Pancreas (tissue), 10 donors: ENCODE data around the gene LMX1A. TPM values are rescaled to one million over a fixed set of nuclear protein-coding genes. Genes with fewer than 3 reads are reported as not detected.

ENCODE experiments used
- ATAC-seq, 4 donors: fragments of 200-7000 bp; cut with Tn5 transposase; one replicate each; pipeline versions ENCODE4 v1.8.0 to v1.9.1; 2020; ENCODE audit warnings: mild to moderate bottlenecking in 4 of 4, moderate library complexity in 4 of 4
- DNase-seq, 6 donors: peaks; one replicate each; pipeline ENCODE4 v3.0.0-alpha.2; 2020
- FAIRE-seq: peaks from 2 replicates; lab custom pipeline; 2012; peaks lifted over from hg19 to GRCh38; lab: Jason Lieb, UNC
- H3K27ac ChIP-seq, 4 donors: fragments of 200-600 bp; sonication (generic); 1 replicate in 3 of 4; 2 replicates in 1 of 4; pipeline versions ENCODE4 v1.5.0 to v1.8.0; 2020
- H3K27me3 ChIP-seq, 4 donors: fragments of 200-600 bp; one replicate each; pipeline ENCODE4 v1.8.0; 2021
- H3K36me3 ChIP-seq, 3 donors: fragments of 200-600 bp; sonication (generic) in 1 of 3; one replicate each; pipeline versions ENCODE4 v1.5.0 to v1.8.0; 2020 to 2021
- H3K4me1 ChIP-seq, 3 donors: fragments of 200-600 bp; one replicate each; pipeline ENCODE4 v1.8.0; 2021
- H3K4me3 ChIP-seq, 4 donors: fragments of 200-600 bp; sonication (generic) in 2 of 4; one replicate each; pipeline versions ENCODE4 v1.5.0 to v1.8.0; 2020 to 2021
- H3K9me3 ChIP-seq, 4 donors: fragments of 200-600 bp; one replicate each; pipeline ENCODE4 v1.8.0; 2021
- CTCF ChIP-seq, 4 donors: fragments of 200-600 bp; sonication (generic) in 3 of 4; IDR thresholded peaks; one replicate each; pipeline versions ENCODE4 v1.5.0 to v1.8.0; 2021; ENCODE audit warnings: antibody characterized with exemption in 4 of 4
- WGBS, 2 donors: extraction: QIAGEN DNeasy Blood & Tissue Kit; methylation state at CpG; one replicate each; pipeline ENCODE4 v1.1.7; 2013; 5-methylcytosine and 5-hydroxymethylcytosine counted together
- intact Hi-C, 3 donors: fragments of 100-400 bp; cut with DNase I; formaldehyde crosslinking; loops; one replicate each; pipeline versions ENCODE4 v1.11.1 to v1.14.2; 2022
- polyA plus RNA-seq, 2 donors: library from polyadenylated mRNA; stranded (reverse); fragments of 200-250 nt; gene quantifications; one replicate each; pipeline ENCODE4 v1.2.3, GENCODE V29; 2013
- total RNA-seq, 6 donors: library from RNA; stranded (reverse); fragmentation: NEBNext Ultra II Directional in 4 of 6; extraction: Animal tissue kit (Norgen Biotek cat#: 25700) in 4 of 6; gene quantifications; one replicate each; pipeline versions ENCODE4 v1.2.1 to v1.2.4, GENCODE V29; 2021 to 2023
- donor health status: healthy with polysubstance abuse.
- donor health status: DM: no; HTN: no; CAD: no; lungs with moderate emphysema.
- donor health status: DM: no; HTN: no; CAD: no.
- donor health status: control.
- donor health status: control.
- donor health status: Bipolar disorder and iron deficiency.
- donor health status: DM: yes; HTN: yes; CAD: no.
- donor health status: DM: no; HTN: no; CAD: no.
- donor health status: DM: no; HTN: no; CAD: no.
- donor health status: DM: yes; HTN: yes; CAD: no.

LMX1A gene
- total and polyA plus RNA-seq, 8 donors: 0.11 TPM; not detected in 7

GRCh38 chr1:165395901-165396300, 39.4 kb upstream of the LMX1A start:
- FAIRE-seq: no peak
- intact Hi-C loops: loop anchor here in 1 of 3 donors (5.0 kb wide), 1 partner anchor 196 kb away; no protein-coding TSS in a partner anchor
- H3K27ac ChIP-seq: no peak overlapping the region

GRCh38 chr1:165395478-165395877, 39.0 kb upstream of the LMX1A start:
- no peak overlapping the region for H3K4me3 ChIP-seq
- no peaks in the 10 kb centered on the region for H3K9me3 ChIP-seq
- H3K27me3 ChIP-seq: no peaks in the 10 kb centered on the region
- H3K36me3 ChIP-seq: no peaks in the 10 kb centered on the region
- intact Hi-C loops: loop anchor here in 1 of 3 donors (5.0 kb wide), 1 partner anchor 197 kb away; no protein-coding TSS in a partner anchor
- no peak for FAIRE-seq
- no peak overlapping the region for H3K27ac ChIP-seq
- no peaks in the 10 kb centered on the region for H3K4me1 ChIP-seq
- no peak for ATAC-seq
- DNase-seq: no peak
- TF ChIP-seq CTCF (IDR thresholded peaks at IDR 0.05): no peak

More at GRCh38 chr1:165395901-165396300, 39.4 kb upstream of the LMX1A start:
- WGBS, 2 donors: 75 to 79% methylated on average over 4 of the region's 4 CpGs
- Histone ChIP-seq H3K36me3 (no peaks in the 10 kb centered on the region), H3K4me1 (no peaks in the 10 kb centered on the region), H3K4me3 (no peak overlapping the region), H3K27me3 (no peaks in the 10 kb centered on the region), H3K9me3 (no peaks in the 10 kb centered on the region)
- DNase-seq (no peak), ATAC-seq (no peak)
- no peak for TF ChIP-seq CTCF (IDR thresholded peaks at IDR 0.05)

GRCh38 chr1:165392634-165393571, 36.4 kb upstream of the LMX1A start:
- Histone ChIP-seq H3K27me3 (no peaks in the 10 kb centered on the region), H3K27ac (no peak overlapping the region), H3K4me3 (peak overlapping the region in 1 of 4 donors; percentile 7), H3K9me3 (no peaks in the 10 kb centered on the region), H3K36me3 (no peaks in the 10 kb centered on the region), H3K4me1 (no peaks in the 10 kb centered on the region)
- ATAC-seq (peak; percentile 80 to 99 (median 95)), DNase-seq (peak; percentile 53 to 87 (median 74)), FAIRE-seq (no peak)
- TF ChIP-seq CTCF (IDR thresholded peaks at IDR 0.05): peak; percentile 85 to 91 (median 88)
- intact Hi-C loops: loop anchor here in 1 of 3 donors (5.0 kb wide), 1 partner anchor 194 kb away; no protein-coding TSS in a partner anchor
- 13 to 15% methylated on average over 19 of the region's 19 CpGs for WGBS, 2 donors

GRCh38 chr1:165389609-165390008, 33.1 kb upstream of the LMX1A start:
- intact Hi-C loops: loop anchor here in 1 of 3 donors (5.0 kb wide), 1 partner anchor 198 kb away; no protein-coding TSS in a partner anchor
- no peak for FAIRE-seq
- Histone ChIP-seq H3K27ac (no peak overlapping the region), H3K27me3 (no peaks in the 10 kb centered on the region), H3K9me3 (no peaks in the 10 kb centered on the region), H3K4me3 (no peak overlapping the region), H3K4me1 (no peaks in the 10 kb centered on the region), H3K36me3 (no peaks in the 10 kb centered on the region)
- no peak for ATAC-seq
- TF ChIP-seq CTCF (IDR thresholded peaks at IDR 0.05): no peak
- DNase-seq: no peak
- WGBS, 2 donors: 71 to 72% methylated on average over 2 of the region's 2 CpGs
